Measurements from ENCODE around the gene PKHD1. TPM values are rescaled to one million over a fixed set of nuclear protein-coding genes. Genes with fewer than 3 reads are reported as not detected.

The PKHD1 gene
- total and polyA plus RNA-seq, 2 of the 8 experiments (the other 6 are each of a cell fraction or from before 2014, with no cell fraction given) = 0.06 to 0.09 TPM

DNA sequence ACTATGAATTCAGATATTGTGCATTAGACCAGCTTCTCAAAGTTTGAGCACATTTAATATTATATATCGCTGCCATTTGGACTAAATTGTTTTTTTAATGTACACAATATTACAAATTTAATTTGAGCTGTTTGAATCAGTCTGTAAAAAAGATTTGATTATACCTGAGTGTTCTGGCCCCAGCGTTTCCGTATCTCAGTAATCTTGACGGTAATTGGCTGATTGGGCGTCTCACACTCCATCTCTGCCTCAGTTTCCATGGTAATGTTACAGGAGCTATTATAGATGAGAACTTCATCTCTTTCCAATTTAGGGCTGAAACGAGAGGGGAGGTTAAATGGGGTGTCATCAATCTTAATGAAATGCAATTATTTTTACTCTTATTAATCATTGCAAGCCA, 77.3 kb downstream of the PKHD1 start:
- no peak for FAIRE-seq
- TF ChIP-seq JUN (IDR thresholded peaks at IDR 0.05; ENCODE audit: low read depth, low read length) (no peak), FOSL1 (IDR thresholded peaks at IDR 0.05; ENCODE audit: insufficient read depth, low read depth, low read length) (no peak), CREB1 (IDR thresholded peaks at IDR 0.05) (no peak), CHD2 (IDR thresholded peaks at IDR 0.05; ENCODE audit: low read length) (no peak), TAF1 (IDR thresholded peaks at IDR 0.05; ENCODE audit: low read depth, low read length) (no peak), SIN3A (conservative IDR thresholded peaks at IDR 0.05 in 1 of 2, IDR thresholded peaks at IDR 0.05 in 1 of 2; ENCODE audit: low read depth in 1 of 2, low read length in 2 of 2) (no peak), HDAC2 (IDR thresholded peaks at IDR 0.05; ENCODE audit: borderline replicate concordance in 1 of 2, low read depth in 2 of 2, low read length in 2 of 2) (no peak), RAD21 (IDR thresholded peaks at IDR 0.05 in 1 of 2, conservative IDR thresholded peaks at IDR 0.05 in 1 of 2; ENCODE audit: low read depth in 2 of 2, low read length in 2 of 2) (no peak), SP4 (IDR thresholded peaks at IDR 0.05; ENCODE audit: low read length) (no peak), RNF2 (IDR thresholded peaks at IDR 0.05; ENCODE audit: borderline replicate concordance, low read depth, low read length, missing control alignments, poor library complexity, severe bottlenecking) (no peak), BACH1 (IDR thresholded peaks at IDR 0.05; ENCODE audit: low read length) (no peak), KDM1A (IDR thresholded peaks at IDR 0.05; ENCODE audit: borderline replicate concordance, low read length) (no peak)
- TF ChIP-seq, protein P1, sequence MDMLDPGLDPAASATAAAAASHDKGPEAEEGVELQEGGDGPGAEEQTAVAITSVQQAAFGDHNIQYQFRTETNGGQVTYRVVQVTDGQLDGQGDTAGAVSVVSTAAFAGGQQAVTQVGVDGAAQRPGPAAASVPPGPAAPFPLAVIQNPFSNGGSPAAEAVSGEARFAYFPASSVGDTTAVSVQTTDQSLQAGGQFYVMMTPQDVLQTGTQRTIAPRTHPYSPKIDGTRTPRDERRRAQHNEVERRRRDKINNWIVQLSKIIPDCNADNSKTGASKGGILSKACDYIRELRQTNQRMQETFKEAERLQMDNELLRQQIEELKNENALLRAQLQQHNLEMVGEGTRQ (IDR thresholded peaks at IDR 0.05; ENCODE audit: low read length) = no peak

More for the DNA sequence above, 77.3 kb downstream of the PKHD1 start:
- Histone ChIP-seq H2BK120ac (replicated peaks; ENCODE audit: low read depth, low read length) (no peak overlapping the region), H3K14ac (ENCODE audit: insufficient read length) (no peak overlapping the region), H3K4me2 (ENCODE audit: insufficient read depth in 1 of 2, low read depth in 2 of 2, low read length in 2 of 2) (no peak overlapping the region), H4K5ac (ENCODE audit: insufficient read length, low read depth, low read length) (no peak overlapping the region), H3K9me3 (ENCODE audit: insufficient read depth in 2 of 2, low read depth in 1 of 2, low read length in 1 of 2) (no peaks in the 10 kb centered on the region), H2BK12ac (ENCODE audit: low read depth, low read length) (no peak overlapping the region), H4K20me1 (replicated peaks in 1 of 2; ENCODE audit: control insufficient read depth in 1 of 2, insufficient read depth in 2 of 2, low read length in 2 of 2) (no peaks in the 10 kb centered on the region), H4K91ac (replicated peaks; ENCODE audit: insufficient read length, low read length) (no peak overlapping the region), H2AFZ (ENCODE audit: low read length) (no peak overlapping the region), H3K9ac (replicated peaks in 1 of 4; ENCODE audit: extremely low read depth in 1 of 4, low read depth in 3 of 4, low read length in 3 of 4) (no peak overlapping the region), H3K27me3 (replicated peaks in 1 of 4; ENCODE audit: control insufficient read depth in 3 of 4, extremely low read depth in 1 of 4, insufficient read depth in 3 of 4, low read length in 3 of 4) (no peaks in the 10 kb centered on the region), H2BK15ac (ENCODE audit: low read length) (no peak overlapping the region), H2AK5ac (ENCODE audit: low read depth, low read length) (no peak overlapping the region), H2BK5ac (ENCODE audit: low read depth, low read length) (no peak overlapping the region), H3K79me1 (ENCODE audit: low read depth, low read length) (no peaks in the 10 kb centered on the region), H3K36me3 (ENCODE audit: control insufficient read depth in 2 of 4, insufficient read depth in 4 of 4, low read length in 3 of 4) (no peaks in the 10 kb centered on the region), H3K56ac (replicated peaks; ENCODE audit: insufficient read length, low read depth, low read length) (no peak overlapping the region), H3K18ac (ENCODE audit: extremely low read depth, low read length) (no peak overlapping the region), H4K8ac (ENCODE audit: extremely low read depth, insufficient read depth, low read length) (no peak overlapping the region), H2BK20ac (ENCODE audit: low read length) (no peak overlapping the region), H3K4me3 (ENCODE audit: extremely low read depth in 1 of 4, insufficient read depth in 2 of 4, low read depth in 3 of 4, low read length in 4 of 4) (no peak overlapping the region), H3K23me2 (ENCODE audit: low read depth, low read length) (peaks cover 5% of the 10 kb centered on the region; the same call in 1 of the 2 replicates), H3K4me1 (replicated peaks in 1 of 4; ENCODE audit: control insufficient read depth in 3 of 4, insufficient read depth in 4 of 4, low read length in 3 of 4) (no peaks in the 10 kb centered on the region), H3K4ac (replicated peaks; ENCODE audit: insufficient read length, low read depth, low read length) (no peak overlapping the region), H3K27ac (ENCODE audit: low read depth, low read length) (no peak overlapping the region), H3K23ac (ENCODE audit: insufficient read length) (no peak overlapping the region), H3K79me2 (ENCODE audit: control insufficient read depth in 1 of 2, insufficient read depth in 2 of 2, low read length in 2 of 2) (no peaks in the 10 kb centered on the region)
- 90% methylated on average over 6 of the region's 6 CpGs; no CpG with 5 or more reads in 1 of the 2 experiments for WGBS, 2 experiments (ENCODE audit: extremely low coverage in 1 of 2, insufficient coverage in 1 of 2, insufficient read length in 1 of 2, insufficient replicate concordance in 2 of 2, low coverage in 1 of 2, low lambda C conversion rate in 2 of 2, missing lambda C conversion rate in 1 of 2)
- POLR2A ChIA-PET (ENCODE audit: partially characterized antibody) = no interaction called here
- CTCF ChIA-PET (ENCODE audit: partially characterized antibody) = interaction anchor here (0.6 to 5.2 kb wide), 10 partner anchors 9 to 156 kb away, joined by 3 to 28 read pairs (median 4); no protein-coding TSS in a partner anchor
- DNase-seq (ENCODE audit: low read depth in 1 of 2, low spot score in 2 of 2) = no peak

Measured in H1 (cell line).